Lung (tissue), 12 donors: Measurements from ENCODE around the gene OAS3. TPM values are rescaled to one million over a fixed set of nuclear protein-coding genes. Genes with fewer than 3 reads are reported as not detected.

ENCODE experiments used
- ATAC-seq: fragments of 200-7000 bp; cut with Tn5 transposase; one replicate; pipeline ENCODE4 v1.9.1; 2020; ENCODE audit warnings: moderate number of reproducible peaks; ENCODE audit not compliant: insufficient read depth, low FRiP score
- DNase-seq, 3 donors: peaks; one replicate each; pipeline ENCODE4 v3.0.0-alpha.2; 2013 to 2017
- H3K27ac ChIP-seq, 2 donors: one replicate each; pipeline ENCODE4 v1.5.1; 2013; ENCODE audit warnings: mild to moderate bottlenecking in 2 of 2, moderate library complexity in 2 of 2, control low read depth in 1 of 2, inconsistent platforms in 1 of 2, low read depth in 1 of 2, low read length in 1 of 2
- H3K27me3 ChIP-seq, 3 donors: one replicate each; pipeline ENCODE4 v1.5.1; 2013; ENCODE audit warnings: low read length in 2 of 3; ENCODE audit not compliant: control insufficient read depth in 3 of 3, insufficient read depth in 3 of 3
- H3K36me3 ChIP-seq, 4 donors: one replicate each; pipeline ENCODE4 v1.5.1; 2013; ENCODE audit warnings: low read length in 4 of 4, mild to moderate bottlenecking in 1 of 4, moderate library complexity in 1 of 4; ENCODE audit not compliant: control insufficient read depth in 4 of 4, insufficient read depth in 4 of 4
- H3K4me1 ChIP-seq, 5 donors: one replicate each; pipeline ENCODE4 v1.5.1; 2013; ENCODE audit warnings: low read length in 5 of 5, mild to moderate bottlenecking in 2 of 5, moderate library complexity in 1 of 5; ENCODE audit not compliant: control insufficient read depth in 5 of 5, insufficient read depth in 5 of 5
- H3K4me3 ChIP-seq: one replicate; pipeline ENCODE4 v1.5.1; 2013; ENCODE audit warnings: mild to moderate bottlenecking, control low read depth, moderate library complexity
- H3K9ac ChIP-seq, 2 donors: one replicate each; pipeline ENCODE4 v1.5.1; 2013; ENCODE audit warnings: low read length in 2 of 2, control low read depth in 1 of 2; ENCODE audit not compliant: insufficient read depth in 1 of 2
- H3K9me3 ChIP-seq, 4 donors: one replicate each; pipeline ENCODE4 v1.5.1; 2013; ENCODE audit warnings: low read length in 3 of 4, mild to moderate bottlenecking in 1 of 4, moderate library complexity in 1 of 4; ENCODE audit not compliant: control insufficient read depth in 4 of 4, insufficient read depth in 3 of 4
- CTCF ChIP-seq: IDR thresholded peaks from 2 replicates; pipeline ENCODE4 v1.5.1; 2012; ENCODE audit warnings: mild to moderate bottlenecking; ENCODE audit errors: control extremely low read depth, extremely low read depth
- WGBS, 2 donors: extraction: QIAGEN DNeasy Blood & Tissue Kit; methylation state at CpG; one replicate each; pipeline ENCODE4 v1.1.7; 2013; 5-methylcytosine and 5-hydroxymethylcytosine counted together
- polyA plus RNA-seq, 2 donors: library from polyadenylated mRNA; stranded (reverse); fragments of 200-250 nt; gene quantifications; one replicate each; pipeline ENCODE4 v1.2.1, GENCODE V29; 2013
- total RNA-seq, 2 donors: library from RNA; depleted of rRNA in 1 of 2; stranded (reverse); fragments of >200 nt in 1 of 2; gene quantifications; one replicate each; pipeline ENCODE4 v1.2.1, GENCODE V29; 2014 to 2021
- donor health status: control.
- donor health status: control.
- donor health status: Bipolar disorder and iron deficiency.
- donor health status: healthy.
- donor health status: DM: yes; HTN: yes; CAD: no.

The OAS3 gene
- total and polyA plus RNA-seq, 4 donors: 5.7 to 31.9 (median 19.3) TPM

- peaks cover 0 to 4% (median 0%) of the 10 kb centered on the region in 4 donors for H3K9me3 ChIP-seq
- WGBS, 2 donors: 19 to 34% methylated on average over 2 of the region's 2 CpGs
- no peak overlapping the region for H3K9ac ChIP-seq
- no peak for DNase-seq
- H3K27me3 ChIP-seq: peaks cover 0 to 6% (median 0%) of the 10 kb centered on the region in 3 donors
- ATAC-seq: no peak
- H3K4me3 ChIP-seq: no peak overlapping the region
- no peaks in the 10 kb centered on the region for H3K4me1 ChIP-seq
- no peak for TF ChIP-seq CTCF
- H3K27ac ChIP-seq: no peak overlapping the region
- H3K36me3 ChIP-seq: no peaks in the 10 kb centered on the region
Measured at GRCh38 chr12:112892856-112893255, 45.4 kb upstream of the OAS3 start.

- Histone ChIP-seq H3K36me3 (no peaks in the 10 kb centered on the region), H3K4me1 (no peaks in the 10 kb centered on the region), H3K9me3 (peaks cover 0 to 4% (median 0%) of the 10 kb centered on the region in 4 donors), H3K9ac (no peak overlapping the region), H3K4me3 (no peak overlapping the region), H3K27me3 (peaks cover 0 to 6% (median under 1%) of the 10 kb centered on the region in 3 donors), H3K27ac (no peak overlapping the region)
- no peak for ATAC-seq
- no peak for TF ChIP-seq CTCF
- DNase-seq: no peak
Measured at GRCh38 chr12:112894128-112894527, 44.1 kb upstream of the OAS3 start.

GRCh38 chr12:112898380-112898779, 39.9 kb upstream of the OAS3 start:
- no peak for TF ChIP-seq CTCF
- no peak overlapping the region for H3K4me3 ChIP-seq
- no peaks in the 10 kb centered on the region for H3K4me1 ChIP-seq
- no peaks in the 10 kb centered on the region for H3K36me3 ChIP-seq
- no peak overlapping the region for H3K9ac ChIP-seq
- no peak overlapping the region for H3K27ac ChIP-seq
- DNase-seq (no peak), ATAC-seq (no peak)
- 91 to 92% methylated on average over 6 of the region's 6 CpGs for WGBS, 2 donors
- H3K27me3 ChIP-seq: peaks cover 0 to 6% (median 2%) of the 10 kb centered on the region in 3 donors
- peaks cover 0 to 4% (median 0%) of the 10 kb centered on the region in 4 donors for H3K9me3 ChIP-seq
